ENCODE data around the gene FGFR4.

- TF ChIP-seq CTCF (IDR thresholded peaks at IDR 0.05) (no peak), POLR2AphosphoS5 (IDR thresholded peaks at IDR 0.05) (no peak)
Measured at GRCh38 chr5:177091232-177091631, 4.5 kb downstream of the FGFR4 start.

Data from upper lobe of left lung (tissue), 4 donors.